Measurements from ENCODE around the gene IL21. TPM values are rescaled to one million over a fixed set of nuclear protein-coding genes. Genes with fewer than 3 reads are reported as not detected.

Gene IL21
- total RNA-seq, 6 experiments from 2014 or later: not detected

DNA sequence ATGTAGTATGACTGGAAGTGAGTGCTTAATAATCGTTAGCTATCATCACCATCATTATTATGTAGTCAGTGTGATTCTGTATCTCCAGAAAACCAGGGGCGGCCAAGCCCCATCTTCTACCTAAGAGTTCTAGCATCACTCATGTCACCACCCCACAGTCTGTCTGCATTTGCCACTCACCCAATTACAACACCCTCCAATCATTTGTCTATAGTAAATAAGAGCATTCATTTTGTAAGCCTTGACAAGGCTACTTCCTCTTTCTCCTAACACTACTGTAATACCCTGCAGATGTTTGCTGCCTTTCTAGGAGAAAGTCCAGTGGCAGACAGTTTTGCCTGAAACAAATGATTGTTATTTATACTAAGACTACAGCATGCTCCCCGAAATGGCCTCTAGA is 15.8 kb upstream of the IL21 start:
- H3K4me3 ChIP-seq: no peak overlapping the region
- ATAC-seq (no peak), DNase-seq (no peak)
- no peaks in the 10 kb centered on the region for H3K4me1 ChIP-seq
- H3K36me3 ChIP-seq: no peaks in the 10 kb centered on the region
- no peaks in the 10 kb centered on the region for H3K9me3 ChIP-seq
- intact Hi-C loops (cut with DNase I): no loop called here
- no peaks in the 10 kb centered on the region for H3K27me3 ChIP-seq
- no peak overlapping the region for H3K27ac ChIP-seq
- 40% methylated on average over 3 of the region's 3 CpGs for WGBS (ENCODE audit: insufficient coverage, low coverage, low lambda C conversion rate, missing lambda C conversion rate)
- TF ChIP-seq POLR2A (IDR thresholded peaks at IDR 0.05): no peak
- TF ChIP-seq, protein P1, sequence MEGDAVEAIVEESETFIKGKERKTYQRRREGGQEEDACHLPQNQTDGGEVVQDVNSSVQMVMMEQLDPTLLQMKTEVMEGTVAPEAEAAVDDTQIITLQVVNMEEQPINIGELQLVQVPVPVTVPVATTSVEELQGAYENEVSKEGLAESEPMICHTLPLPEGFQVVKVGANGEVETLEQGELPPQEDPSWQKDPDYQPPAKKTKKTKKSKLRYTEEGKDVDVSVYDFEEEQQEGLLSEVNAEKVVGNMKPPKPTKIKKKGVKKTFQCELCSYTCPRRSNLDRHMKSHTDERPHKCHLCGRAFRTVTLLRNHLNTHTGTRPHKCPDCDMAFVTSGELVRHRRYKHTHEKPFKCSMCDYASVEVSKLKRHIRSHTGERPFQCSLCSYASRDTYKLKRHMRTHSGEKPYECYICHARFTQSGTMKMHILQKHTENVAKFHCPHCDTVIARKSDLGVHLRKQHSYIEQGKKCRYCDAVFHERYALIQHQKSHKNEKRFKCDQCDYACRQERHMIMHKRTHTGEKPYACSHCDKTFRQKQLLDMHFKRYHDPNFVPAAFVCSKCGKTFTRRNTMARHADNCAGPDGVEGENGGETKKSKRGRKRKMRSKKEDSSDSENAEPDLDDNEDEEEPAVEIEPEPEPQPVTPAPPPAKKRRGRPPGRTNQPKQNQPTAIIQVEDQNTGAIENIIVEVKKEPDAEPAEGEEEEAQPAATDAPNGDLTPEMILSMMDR (IDR thresholded peaks at IDR 0.05): no peak

DNA sequence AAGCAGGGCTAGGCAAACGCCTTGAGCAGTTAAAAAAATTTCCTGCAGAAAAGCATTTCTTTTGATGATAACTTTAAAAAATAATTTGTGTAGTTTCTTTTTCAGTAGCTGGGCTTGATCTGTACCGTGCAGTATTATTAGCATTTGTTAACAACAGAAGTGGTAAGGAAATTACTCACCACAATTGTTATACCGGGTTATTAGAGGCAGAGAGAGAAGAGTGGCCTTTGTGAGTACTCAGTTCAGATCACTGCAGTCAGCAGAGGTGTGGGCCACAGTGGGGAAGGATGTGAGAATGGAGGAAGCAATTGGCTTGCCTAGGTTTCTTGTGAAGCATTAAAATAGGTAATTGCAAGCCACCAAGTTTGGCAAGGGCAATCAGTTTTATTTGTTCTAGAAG is 14.3 kb upstream of the IL21 start:
- 34% methylated on average over 3 of the region's 3 CpGs for WGBS (ENCODE audit: insufficient coverage, low coverage, low lambda C conversion rate, missing lambda C conversion rate)
- TF ChIP-seq, protein P1 (IDR thresholded peaks at IDR 0.05): no peak
- TF ChIP-seq POLR2A (IDR thresholded peaks at IDR 0.05): no peak
- no peak for DNase-seq

DNA sequence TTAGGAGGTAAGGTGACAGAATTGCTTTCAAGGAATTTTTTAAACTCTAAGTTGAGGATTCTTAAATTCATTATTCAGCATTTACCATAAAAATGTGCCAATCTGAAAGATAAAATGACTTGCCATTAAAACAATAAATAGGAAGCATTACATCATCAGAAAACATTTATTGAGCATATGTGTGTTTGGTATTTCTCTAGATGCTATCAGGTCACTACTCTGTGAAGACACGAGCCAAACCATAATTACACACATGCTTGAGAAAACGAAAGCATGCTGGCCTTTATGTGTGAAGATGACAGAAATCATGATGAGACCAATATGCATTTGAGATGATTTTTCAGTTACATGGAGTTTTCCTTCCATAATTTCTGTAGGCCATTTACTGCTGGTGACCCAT is 12.3 kb upstream of the IL21 start:
- intact Hi-C loops (cut with DNase I): no loop called here
- H3K4me1 ChIP-seq: no peaks in the 10 kb centered on the region
- no peak for TF ChIP-seq POLR2A (IDR thresholded peaks at IDR 0.05)
- TF ChIP-seq, protein P1 (IDR thresholded peaks at IDR 0.05): no peak
- no peaks in the 10 kb centered on the region for H3K36me3 ChIP-seq
- no peaks in the 10 kb centered on the region for H3K27me3 ChIP-seq
- H3K9me3 ChIP-seq: no peaks in the 10 kb centered on the region
- 44% methylated on average over 2 of the region's 2 CpGs for WGBS (ENCODE audit: insufficient coverage, low coverage, low lambda C conversion rate, missing lambda C conversion rate)
- ATAC-seq: no peak
- no peak overlapping the region for H3K27ac ChIP-seq
- no peak overlapping the region for H3K4me3 ChIP-seq
- DNase-seq: no peak

More for the DNA sequence above, 14.3 kb upstream of the IL21 start:
- H3K27ac ChIP-seq: no peak overlapping the region
- no peaks in the 10 kb centered on the region for H3K4me1 ChIP-seq
- no peaks in the 10 kb centered on the region for H3K36me3 ChIP-seq
- intact Hi-C loops (cut with DNase I): no loop called here
- no peaks in the 10 kb centered on the region for H3K27me3 ChIP-seq
- no peak overlapping the region for H3K4me3 ChIP-seq
- no peaks in the 10 kb centered on the region for H3K9me3 ChIP-seq
- ATAC-seq: no peak

DNA sequence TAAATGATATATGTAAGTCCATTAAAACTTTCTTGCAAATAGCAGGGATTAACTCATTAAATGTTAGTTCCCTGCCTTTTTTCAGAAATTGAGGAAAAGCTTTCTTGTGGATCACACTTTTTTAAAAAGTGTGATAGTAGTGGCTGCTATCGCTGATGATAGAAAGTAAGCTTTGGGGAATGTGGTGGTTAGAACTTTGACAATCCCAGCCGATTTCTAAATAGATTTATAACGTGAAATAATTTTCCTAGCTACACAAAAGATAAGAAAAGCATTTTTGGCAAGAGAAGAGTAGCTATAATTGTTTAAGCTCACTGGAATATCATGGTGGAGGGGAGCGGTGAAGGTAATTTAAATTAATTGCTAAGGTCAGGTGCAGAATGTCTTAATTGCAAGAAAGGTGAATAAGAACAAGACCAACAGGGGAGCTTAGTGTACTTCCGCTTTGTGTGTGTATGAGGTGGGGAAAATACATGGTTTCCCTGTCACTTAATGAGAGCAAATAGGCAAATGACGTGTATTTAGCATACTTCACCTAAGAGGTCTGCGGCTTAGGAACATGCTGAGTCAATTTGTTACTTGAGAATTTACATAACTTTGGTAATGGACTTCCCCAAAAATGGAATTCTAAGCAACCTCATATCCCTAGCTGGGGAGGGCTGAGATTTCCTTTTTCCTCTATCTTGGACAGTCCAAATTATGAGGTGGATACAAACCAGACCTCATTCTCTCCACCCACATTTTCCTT is 11.7 kb upstream of the IL21 start:
- ATAC-seq: no peak
- Histone ChIP-seq H3K4me3 (no peak overlapping the region), H3K4me1 (no peaks in the 10 kb centered on the region), H3K36me3 (no peaks in the 10 kb centered on the region), H3K27ac (no peak overlapping the region), H3K9me3 (no peaks in the 10 kb centered on the region), H3K27me3 (no peaks in the 10 kb centered on the region)
- WGBS (ENCODE audit: insufficient coverage, low coverage, low lambda C conversion rate, missing lambda C conversion rate): 51% methylated on average over 7 of the region's 7 CpGs
- TF ChIP-seq, protein P1 (IDR thresholded peaks at IDR 0.05): no peak
- TF ChIP-seq POLR2A (IDR thresholded peaks at IDR 0.05): no peak
- no peak for DNase-seq
- intact Hi-C loops (cut with DNase I): no loop called here

All from right lobe of liver (tissue), 6 donors.